Measurements from ENCODE around the gene ZC3H6. TPM values are rescaled to one million over a fixed set of nuclear protein-coding genes. Genes with fewer than 3 reads are reported as not detected.

Gene ZC3H6
- total RNA-seq, 1 donor from 2014 or later: 3.9 TPM

- Histone ChIP-seq H2AFZ (ENCODE audit: low read depth, low read length) (no peak overlapping the region), H3K79me2 (ENCODE audit: insufficient read depth, low read length) (no peaks in the 10 kb centered on the region), H3K36me3 (ENCODE audit: insufficient read depth, low read length) (no peaks in the 10 kb centered on the region), H3K27ac (ENCODE audit: low read depth, low read length) (no peak overlapping the region), H3K4me1 (ENCODE audit: insufficient read depth, low read length) (peaks cover 6% of the 10 kb centered on the region), H4K20me1 (ENCODE audit: insufficient read depth, low read length) (no peaks in the 10 kb centered on the region), H3K27me3 (ENCODE audit: insufficient read depth, low read length) (no peaks in the 10 kb centered on the region), H3K4me2 (ENCODE audit: low read length) (no peak overlapping the region), H3K4me3 (ENCODE audit: insufficient read depth, low read depth, low read length) (no peak overlapping the region), H3K9ac (ENCODE audit: low read length) (no peak overlapping the region), H3K9me3 (ENCODE audit: insufficient read depth, low read depth, low read length) (no peaks in the 10 kb centered on the region)
- Mint-ChIP-seq H3K4me1 (ENCODE audit: low read depth, unreplicated experiment) (no peaks in the 10 kb centered on the region), H3K36me3 (ENCODE audit: low read depth, unreplicated experiment) (no peaks in the 10 kb centered on the region), H3K27ac (ENCODE audit: unreplicated experiment) (no peak overlapping the region), H3K4me3 (ENCODE audit: unreplicated experiment) (no peak overlapping the region), H3K27me3 (ENCODE audit: low read depth, unreplicated experiment) (no peaks in the 10 kb centered on the region), H3K9me3 (ENCODE audit: unreplicated experiment) (no peaks in the 10 kb centered on the region)
- TF ChIP-seq EZH2 (IDR thresholded peaks at IDR 0.05; ENCODE audit: insufficient read depth, low read length): no peak
- TF ChIP-seq, protein P1, sequence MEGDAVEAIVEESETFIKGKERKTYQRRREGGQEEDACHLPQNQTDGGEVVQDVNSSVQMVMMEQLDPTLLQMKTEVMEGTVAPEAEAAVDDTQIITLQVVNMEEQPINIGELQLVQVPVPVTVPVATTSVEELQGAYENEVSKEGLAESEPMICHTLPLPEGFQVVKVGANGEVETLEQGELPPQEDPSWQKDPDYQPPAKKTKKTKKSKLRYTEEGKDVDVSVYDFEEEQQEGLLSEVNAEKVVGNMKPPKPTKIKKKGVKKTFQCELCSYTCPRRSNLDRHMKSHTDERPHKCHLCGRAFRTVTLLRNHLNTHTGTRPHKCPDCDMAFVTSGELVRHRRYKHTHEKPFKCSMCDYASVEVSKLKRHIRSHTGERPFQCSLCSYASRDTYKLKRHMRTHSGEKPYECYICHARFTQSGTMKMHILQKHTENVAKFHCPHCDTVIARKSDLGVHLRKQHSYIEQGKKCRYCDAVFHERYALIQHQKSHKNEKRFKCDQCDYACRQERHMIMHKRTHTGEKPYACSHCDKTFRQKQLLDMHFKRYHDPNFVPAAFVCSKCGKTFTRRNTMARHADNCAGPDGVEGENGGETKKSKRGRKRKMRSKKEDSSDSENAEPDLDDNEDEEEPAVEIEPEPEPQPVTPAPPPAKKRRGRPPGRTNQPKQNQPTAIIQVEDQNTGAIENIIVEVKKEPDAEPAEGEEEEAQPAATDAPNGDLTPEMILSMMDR (IDR thresholded peaks at IDR 0.05; ENCODE audit: insufficient read depth, low read depth, low read length): no peak
- DNase-seq (ENCODE audit: low read depth) (no peak), FAIRE-seq (no peak)
Observed at GRCh38 chr2:112273349-112273748, 2.0 kb upstream of the ZC3H6 start.

- peaks cover 6% of the 10 kb centered on the region for H3K4me1 ChIP-seq (ENCODE audit: insufficient read depth, low read length)
- no peaks in the 10 kb centered on the region for H3K79me2 ChIP-seq (ENCODE audit: insufficient read depth, low read length)
- H3K27me3 Mint-ChIP-seq (ENCODE audit: low read depth, unreplicated experiment): no peaks in the 10 kb centered on the region
- H3K9me3 Mint-ChIP-seq (ENCODE audit: unreplicated experiment): no peaks in the 10 kb centered on the region
- peak overlapping the region; percentile 89 for H3K27ac Mint-ChIP-seq (ENCODE audit: unreplicated experiment)
- H3K36me3 Mint-ChIP-seq (ENCODE audit: low read depth, unreplicated experiment): no peaks in the 10 kb centered on the region
- FAIRE-seq: no peak
- H3K4me3 ChIP-seq (ENCODE audit: insufficient read depth, low read depth, low read length): peak overlapping the region; percentile 77
- H3K9me3 ChIP-seq (ENCODE audit: insufficient read depth, low read depth, low read length): no peaks in the 10 kb centered on the region
- H3K27ac ChIP-seq (ENCODE audit: low read depth, low read length): peak overlapping the region; percentile 99
- peak overlapping the region; percentile 91 for H3K4me3 Mint-ChIP-seq (ENCODE audit: unreplicated experiment)
- TF ChIP-seq EZH2 (IDR thresholded peaks at IDR 0.05; ENCODE audit: insufficient read depth, low read length): no peak
- TF ChIP-seq, protein P1 (IDR thresholded peaks at IDR 0.05; ENCODE audit: insufficient read depth, low read depth, low read length): no peak
- peak overlapping the region; percentile 93 for H3K4me2 ChIP-seq (ENCODE audit: low read length)
- H3K27me3 ChIP-seq (ENCODE audit: insufficient read depth, low read length): no peaks in the 10 kb centered on the region
- DNase-seq (ENCODE audit: low read depth): peak; percentile 81
- H2AFZ ChIP-seq (ENCODE audit: low read depth, low read length): peak overlapping the region; percentile 82
- H4K20me1 ChIP-seq (ENCODE audit: insufficient read depth, low read length): no peaks in the 10 kb centered on the region
- no peaks in the 10 kb centered on the region for H3K36me3 ChIP-seq (ENCODE audit: insufficient read depth, low read length)
- H3K4me1 Mint-ChIP-seq (ENCODE audit: low read depth, unreplicated experiment): no peaks in the 10 kb centered on the region
- peak overlapping the region; percentile 99 for H3K9ac ChIP-seq (ENCODE audit: low read length)
Observed at GRCh38 chr2:112275887-112276773, 733 bp downstream of the ZC3H6 start.

- no peaks in the 10 kb centered on the region for H3K36me3 Mint-ChIP-seq (ENCODE audit: low read depth, unreplicated experiment)
- peaks cover 6% of the 10 kb centered on the region for H3K4me1 ChIP-seq (ENCODE audit: insufficient read depth, low read length)
- H2AFZ ChIP-seq (ENCODE audit: low read depth, low read length): no peak overlapping the region
Observed at GRCh38 chr2:112276954-112277353, 1.6 kb downstream of the ZC3H6 start.

More at GRCh38 chr2:112276954-112277353, 1.6 kb downstream of the ZC3H6 start:
- H3K27ac Mint-ChIP-seq (ENCODE audit: unreplicated experiment): no peak overlapping the region
- H3K9ac ChIP-seq (ENCODE audit: low read length): no peak overlapping the region
- H3K4me3 Mint-ChIP-seq (ENCODE audit: unreplicated experiment): peak overlapping the region; percentile 45
- H3K27me3 ChIP-seq (ENCODE audit: insufficient read depth, low read length): no peaks in the 10 kb centered on the region
- H3K79me2 ChIP-seq (ENCODE audit: insufficient read depth, low read length): no peaks in the 10 kb centered on the region
- TF ChIP-seq EZH2 (IDR thresholded peaks at IDR 0.05; ENCODE audit: insufficient read depth, low read length): no peak
- TF ChIP-seq, protein P1 (IDR thresholded peaks at IDR 0.05; ENCODE audit: insufficient read depth, low read depth, low read length): no peak
- no peaks in the 10 kb centered on the region for H3K4me1 Mint-ChIP-seq (ENCODE audit: low read depth, unreplicated experiment)
- FAIRE-seq (no peak), DNase-seq (ENCODE audit: low read depth) (no peak)
- no peaks in the 10 kb centered on the region for H3K36me3 ChIP-seq (ENCODE audit: insufficient read depth, low read length)
- no peaks in the 10 kb centered on the region for H3K9me3 ChIP-seq (ENCODE audit: insufficient read depth, low read depth, low read length)
- no peak overlapping the region for H3K27ac ChIP-seq (ENCODE audit: low read depth, low read length)
- no peaks in the 10 kb centered on the region for H3K27me3 Mint-ChIP-seq (ENCODE audit: low read depth, unreplicated experiment)
- no peaks in the 10 kb centered on the region for H3K9me3 Mint-ChIP-seq (ENCODE audit: unreplicated experiment)
- H3K4me3 ChIP-seq (ENCODE audit: insufficient read depth, low read depth, low read length): no peak overlapping the region
- H4K20me1 ChIP-seq (ENCODE audit: insufficient read depth, low read length): no peaks in the 10 kb centered on the region
- peak overlapping the region; percentile 93 for H3K4me2 ChIP-seq (ENCODE audit: low read length)
